Endometrial microvascular endothelial cells (primary cell): ENCODE data around the gene C5orf63. TPM values are rescaled to one million over a fixed set of nuclear protein-coding genes. Genes with fewer than 3 reads are reported as not detected.
"Not testable (repeated sequence)": the region's sequence is repeated elsewhere in the genome, so short reads cannot be mapped to it uniquely, and the experiment has no call there.

Experiments
- in situ Hi-C: cut with HindIII; loops from 2 replicates; pipeline ENCODE4 v1.10.0; 2017; ENCODE audit warnings: low sequenced_read_pairs, low pct_unique_long_range_greater_than_20kb; ENCODE audit errors: inconsistent ontology term
- total RNA-seq: library from RNA; depleted of rRNA; stranded (reverse); fragments of >200 nt; gene quantifications from one replicate; pipeline ENCODE4 v1.2.3, GENCODE V29; 2015; ENCODE audit errors: inconsistent ontology term

C5orf63 gene
- total RNA-seq, 1 donor from 2014 or later = 1.0 TPM

GRCh38 chr5:127041571-127041970 lies 31.7 kb downstream of the C5orf63 start:
- in situ Hi-C loops = no loop called here

GRCh38 chr5:127040796-127041520 lies 32.3 kb downstream of the C5orf63 start:
- in situ Hi-C loops = no loop called here

- in situ Hi-C loops = no loop called here
These were observed 34.8 kb downstream of the C5orf63 start for GRCh38 chr5:127038550-127038949.

- in situ Hi-C loops = no loop called here
These were observed 41.5 kb downstream of the C5orf63 start for GRCh38 chr5:127031863-127032232.

- in situ Hi-C loops = no loop called here
These were observed 42.0 kb downstream of the C5orf63 start for GRCh38 chr5:127031147-127031862.

- in situ Hi-C loops = no loop called here
These were observed 42.8 kb downstream of the C5orf63 start, which contains the start of gene MARCHF3 for GRCh38 chr5:127030259-127031146. Gene MARCHF3, minus strand, starts transcription at chr5:127030558. Its CDS starts 112,387 bp downstream, at chr5:126918171.

- in situ Hi-C loops = no loop called here
These were observed 43.6 kb downstream of the C5orf63 start for GRCh38 chr5:127029581-127030258.

GRCh38 chr5:127028822-127029457 lies 44.4 kb downstream of the C5orf63 start:
- in situ Hi-C loops = no loop called here

- in situ Hi-C loops = no loop called here
These were observed 45.8 kb downstream of the C5orf63 start for GRCh38 chr5:127027539-127027938.

- in situ Hi-C loops = no loop called here
These were observed 47.1 kb downstream of the C5orf63 start for GRCh38 chr5:127026166-127026565.

- in situ Hi-C loops = no loop called here
These were observed 47.8 kb downstream of the C5orf63 start for GRCh38 chr5:127025467-127025866.

- in situ Hi-C loops = no loop called here
These were observed 48.5 kb downstream of the C5orf63 start for GRCh38 chr5:127024821-127025220.

GRCh38 chr5:127023552-127024191 lies 49.6 kb downstream of the C5orf63 start:
- in situ Hi-C loops = not testable (repeated sequence)

GRCh38 chr5:127022846-127023245 lies 50.5 kb downstream of the C5orf63 start:
- in situ Hi-C loops = no loop called here

GRCh38 chr5:127019928-127020327 lies 53.4 kb downstream of the C5orf63 start:
- in situ Hi-C loops = no loop called here

GRCh38 chr5:127016722-127017121 lies 56.6 kb downstream of the C5orf63 start:
- in situ Hi-C loops = not testable (repeated sequence)

GRCh38 chr5:127015716-127016115 lies 57.6 kb downstream of the C5orf63 start:
- in situ Hi-C loops = no loop called here

- in situ Hi-C loops = no loop called here
These were observed 58.7 kb downstream of the C5orf63 start for GRCh38 chr5:127014573-127014972.
